Activated naive CD4-positive, alpha-beta T cell treated with anti-CD3 and anti-CD28 coated beads, Interleukin-2, amount 50 U/mL, for 24 hours (primary cell): Measurements from ENCODE around the gene PRKAR1B.
"Not testable (repeated sequence)": the region's sequence is repeated elsewhere in the genome, so short reads cannot be mapped to it uniquely, and the experiment has no call there.

Experiments
- H3K27ac Mint-ChIP-seq: one replicate; pipeline ENCODE4 v1.8.0; 2021; ENCODE audit warnings: mild to moderate bottlenecking, mixed read lengths
- H3K27me3 Mint-ChIP-seq: one replicate; pipeline ENCODE4 v1.8.0; 2021; ENCODE audit warnings: mixed read lengths
- H3K36me3 Mint-ChIP-seq: one replicate; pipeline ENCODE4 v1.8.0; 2021; ENCODE audit warnings: mixed read lengths
- H3K4me1 Mint-ChIP-seq: one replicate; pipeline ENCODE4 v1.8.0; 2021; ENCODE audit warnings: mixed read lengths
- H3K4me3 Mint-ChIP-seq: one replicate; pipeline ENCODE4 v1.8.0; 2021; ENCODE audit warnings: mild to moderate bottlenecking, mixed read lengths
- H3K9me3 Mint-ChIP-seq: one replicate; pipeline ENCODE4 v1.8.0; 2021; ENCODE audit warnings: mixed read lengths

PRKAR1B gene

GRCh38 chr7:763762-764161 is 36.7 kb upstream of the PRKAR1B start:
- H3K4me1 Mint-ChIP-seq = no peaks in the 10 kb centered on the region
- H3K4me3 Mint-ChIP-seq = no peak overlapping the region
- H3K9me3 Mint-ChIP-seq = no peaks in the 10 kb centered on the region
- H3K27ac Mint-ChIP-seq = no peak overlapping the region
- peaks cover 12% of the 10 kb centered on the region for H3K36me3 Mint-ChIP-seq
- H3K27me3 Mint-ChIP-seq = no peaks in the 10 kb centered on the region

- H3K36me3 Mint-ChIP-seq = peaks cover 16% of the 10 kb centered on the region
Measured at GRCh38 chr7:762885-763284, 35.8 kb upstream of the PRKAR1B start.

DNA sequence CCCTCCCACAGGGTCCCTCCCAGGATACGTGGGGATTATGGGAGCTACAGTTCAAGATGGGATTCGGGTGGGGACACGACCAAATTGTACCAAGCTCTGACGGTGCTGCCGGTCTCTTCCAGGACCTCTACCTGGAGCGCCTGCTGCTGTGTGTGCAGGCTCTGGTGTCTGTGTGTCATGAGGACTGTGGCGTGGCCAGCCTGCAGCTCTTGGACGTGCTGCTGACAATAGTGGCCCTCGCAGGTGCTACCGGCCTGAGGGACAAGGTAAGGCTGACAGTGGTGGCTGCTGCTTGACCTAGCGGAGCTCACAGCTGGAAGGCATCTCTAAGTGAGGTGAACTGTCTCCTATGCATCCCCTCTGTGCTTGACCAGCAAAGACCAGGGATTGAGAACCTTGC is 34.5 kb upstream of the PRKAR1B start:
- H3K4me1 Mint-ChIP-seq = no peaks in the 10 kb centered on the region
- H3K27me3 Mint-ChIP-seq = no peaks in the 10 kb centered on the region
- no peak overlapping the region for H3K4me3 Mint-ChIP-seq
- no peaks in the 10 kb centered on the region for H3K9me3 Mint-ChIP-seq
- no peak overlapping the region for H3K27ac Mint-ChIP-seq
- peaks cover 15% of the 10 kb centered on the region for H3K36me3 Mint-ChIP-seq

More at GRCh38 chr7:762885-763284, 35.8 kb upstream of the PRKAR1B start:
- Mint-ChIP-seq H3K9me3 (no peaks in the 10 kb centered on the region), H3K4me1 (no peaks in the 10 kb centered on the region), H3K4me3 (no peak overlapping the region), H3K27me3 (no peaks in the 10 kb centered on the region), H3K27ac (no peak overlapping the region)

GRCh38 chr7:761101-761500 is 34.0 kb upstream of the PRKAR1B start:
- no peak overlapping the region for H3K27ac Mint-ChIP-seq
- H3K36me3 Mint-ChIP-seq = peaks cover 11% of the 10 kb centered on the region
- no peaks in the 10 kb centered on the region for H3K9me3 Mint-ChIP-seq
- no peaks in the 10 kb centered on the region for H3K27me3 Mint-ChIP-seq
- no peak overlapping the region for H3K4me3 Mint-ChIP-seq
- H3K4me1 Mint-ChIP-seq = no peaks in the 10 kb centered on the region

- no peak overlapping the region for H3K4me3 Mint-ChIP-seq
- no peaks in the 10 kb centered on the region for H3K9me3 Mint-ChIP-seq
- H3K27ac Mint-ChIP-seq = no peak overlapping the region
- peaks cover 11% of the 10 kb centered on the region for H3K36me3 Mint-ChIP-seq
- H3K27me3 Mint-ChIP-seq = no peaks in the 10 kb centered on the region
- no peaks in the 10 kb centered on the region for H3K4me1 Mint-ChIP-seq
Measured at GRCh38 chr7:760006-760405, 32.9 kb upstream of the PRKAR1B start.

- Mint-ChIP-seq H3K36me3 (peaks cover 13% of the 10 kb centered on the region), H3K4me1 (no peaks in the 10 kb centered on the region), H3K9me3 (no peaks in the 10 kb centered on the region), H3K4me3 (no peak overlapping the region), H3K27ac (no peak overlapping the region), H3K27me3 (no peaks in the 10 kb centered on the region)
Measured at GRCh38 chr7:759569-759968, 32.5 kb upstream of the PRKAR1B start.

DNA sequence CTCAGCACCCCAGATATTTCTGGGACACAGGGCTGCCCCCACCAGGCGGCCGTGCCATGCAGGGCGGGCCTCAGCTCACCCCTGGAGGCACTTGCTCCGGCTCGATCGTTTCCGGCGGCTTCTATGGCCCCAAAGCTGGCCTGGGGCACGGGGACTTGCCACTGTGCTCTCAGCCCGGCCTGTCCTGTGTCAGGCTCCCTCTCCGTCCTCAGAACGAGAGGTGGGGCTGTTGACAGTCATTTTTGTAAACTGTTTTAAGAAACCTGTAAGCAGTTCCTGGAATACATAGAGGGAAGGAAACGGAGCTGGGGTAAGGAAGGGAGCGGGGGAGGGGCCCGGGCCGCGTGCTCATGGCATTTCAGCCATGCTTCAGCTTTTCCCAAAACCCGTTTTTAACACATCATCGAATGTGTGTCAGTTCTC is 30.7 kb upstream of the PRKAR1B start:
- H3K4me3 Mint-ChIP-seq = no peak overlapping the region
- no peaks in the 10 kb centered on the region for H3K27me3 Mint-ChIP-seq
- H3K9me3 Mint-ChIP-seq = no peaks in the 10 kb centered on the region
- H3K36me3 Mint-ChIP-seq = peaks cover 16% of the 10 kb centered on the region
- no peak overlapping the region for H3K27ac Mint-ChIP-seq
- H3K4me1 Mint-ChIP-seq = no peaks in the 10 kb centered on the region

- H3K27ac Mint-ChIP-seq = no peak overlapping the region
- H3K9me3 Mint-ChIP-seq = no peaks in the 10 kb centered on the region
- peaks cover 18% of the 10 kb centered on the region for H3K36me3 Mint-ChIP-seq
- H3K27me3 Mint-ChIP-seq = no peaks in the 10 kb centered on the region
- no peak overlapping the region for H3K4me3 Mint-ChIP-seq
- H3K4me1 Mint-ChIP-seq = no peaks in the 10 kb centered on the region
Measured at GRCh38 chr7:756928-757560, 30.0 kb upstream of the PRKAR1B start.

DNA sequence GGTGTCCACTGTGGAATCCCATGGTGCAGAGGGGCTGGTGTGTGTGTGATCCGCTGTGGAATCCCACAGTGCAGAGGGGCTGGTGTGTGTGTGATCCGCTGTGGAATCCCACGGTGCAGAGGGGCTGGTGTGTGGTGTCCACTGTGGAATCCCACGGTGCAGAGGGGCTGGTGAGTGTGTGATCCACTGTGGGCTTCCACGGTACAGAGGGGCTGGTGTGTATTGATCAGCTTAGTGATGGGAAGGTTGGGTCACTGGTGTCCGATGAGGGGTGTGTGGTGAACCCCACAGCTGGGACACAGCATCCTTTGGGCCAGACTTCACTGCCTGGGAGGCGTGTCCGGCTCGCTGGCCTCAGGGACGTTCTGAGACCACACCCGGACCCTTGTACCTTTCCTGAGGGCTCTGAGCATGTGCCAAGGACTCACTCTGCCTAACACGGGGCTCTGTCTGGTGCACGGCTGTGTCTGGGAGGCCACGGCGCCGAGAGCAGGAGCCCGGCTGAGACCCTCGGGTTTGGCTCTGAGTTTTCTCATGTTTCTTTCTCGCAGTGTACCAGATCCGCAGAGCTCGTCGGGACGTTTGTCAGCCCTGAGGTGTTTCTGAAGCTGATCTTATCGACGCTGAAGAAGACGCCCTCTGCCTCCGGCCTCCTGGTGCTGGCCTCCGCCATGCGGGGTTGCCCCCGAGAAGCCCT is 29.3 kb upstream of the PRKAR1B start:
- Mint-ChIP-seq H3K4me1 (no peaks in the 10 kb centered on the region), H3K36me3 (peaks cover 18% of the 10 kb centered on the region), H3K4me3 (no peak overlapping the region), H3K27me3 (no peaks in the 10 kb centered on the region), H3K27ac (no peak overlapping the region), H3K9me3 (no peaks in the 10 kb centered on the region)

GRCh38 chr7:755413-755805 is 28.3 kb upstream of the PRKAR1B start:
- H3K4me3 Mint-ChIP-seq = no peak overlapping the region
- H3K27ac Mint-ChIP-seq = no peak overlapping the region
- no peaks in the 10 kb centered on the region for H3K4me1 Mint-ChIP-seq
- H3K27me3 Mint-ChIP-seq = no peaks in the 10 kb centered on the region
- H3K36me3 Mint-ChIP-seq = peaks cover 16% of the 10 kb centered on the region
- H3K9me3 Mint-ChIP-seq = no peaks in the 10 kb centered on the region

DNA sequence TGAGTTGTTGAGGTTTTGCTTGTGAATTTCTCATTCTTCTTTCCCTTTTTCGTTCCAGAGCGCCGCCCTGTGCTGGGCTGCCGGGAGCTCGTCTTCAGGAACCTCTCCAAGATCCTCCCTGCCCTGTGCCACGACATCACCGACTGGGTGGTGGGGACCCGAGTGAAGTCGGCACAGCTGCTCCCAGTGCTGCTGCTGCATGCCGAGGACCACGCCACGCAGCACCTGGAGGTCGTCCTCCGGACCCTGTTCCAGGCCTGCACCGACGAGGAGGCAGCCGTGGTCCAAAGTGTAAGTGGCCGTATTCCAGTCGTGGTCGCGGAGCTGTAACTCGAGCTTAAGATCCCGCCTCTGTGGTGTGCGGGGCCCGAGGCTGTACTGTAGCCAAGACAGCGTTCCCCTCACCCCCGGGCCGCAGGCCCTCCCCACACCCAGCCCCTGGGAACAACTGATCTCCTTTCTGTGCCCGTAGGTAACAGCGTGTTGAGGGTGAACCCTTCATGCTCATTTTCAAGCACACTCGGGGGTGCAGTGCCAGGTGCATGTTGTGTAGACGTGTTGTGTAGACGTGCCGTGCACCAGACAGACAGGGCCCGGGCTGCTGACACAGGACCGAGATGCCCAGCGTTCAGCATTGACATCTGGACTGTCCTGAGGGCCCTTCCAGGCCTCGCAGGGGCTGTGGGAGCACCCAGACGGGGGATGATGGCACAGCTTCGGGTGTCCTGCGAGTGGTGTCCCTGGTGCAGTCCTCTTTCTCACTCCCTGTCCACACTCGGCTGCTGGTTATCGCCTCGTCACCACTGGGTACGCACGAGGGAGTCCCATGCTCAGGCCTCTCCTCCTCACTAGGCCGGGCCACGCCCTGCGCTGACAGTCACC is 27.7 kb upstream of the PRKAR1B start:
- Mint-ChIP-seq H3K27ac (no peak overlapping the region), H3K9me3 (no peaks in the 10 kb centered on the region), H3K4me3 (no peak overlapping the region), H3K36me3 (peaks cover 15% of the 10 kb centered on the region), H3K27me3 (no peaks in the 10 kb centered on the region), H3K4me1 (no peaks in the 10 kb centered on the region)

DNA sequence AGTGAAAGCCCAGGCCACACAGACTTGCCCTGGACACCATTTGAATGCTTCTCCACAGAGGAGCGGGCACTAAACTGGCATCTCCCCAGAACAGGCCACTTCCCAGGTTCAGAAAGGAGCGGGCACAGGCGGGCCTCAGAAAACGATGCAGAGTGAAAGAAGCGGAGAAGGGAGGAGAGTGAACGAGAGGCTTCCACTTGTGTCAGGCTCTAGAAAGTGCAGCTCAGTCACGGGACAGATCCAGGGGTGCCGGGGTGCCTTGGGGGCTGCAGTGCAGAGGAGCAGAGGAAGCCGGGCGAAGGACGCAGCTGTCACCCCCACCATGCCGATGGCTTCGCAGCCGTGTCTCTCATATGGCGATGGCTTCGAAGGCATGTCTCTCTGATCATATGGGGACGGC is 26.1 kb upstream of the PRKAR1B start:
- no peak overlapping the region for H3K4me3 Mint-ChIP-seq
- H3K4me1 Mint-ChIP-seq = no peaks in the 10 kb centered on the region
- H3K27me3 Mint-ChIP-seq = no peaks in the 10 kb centered on the region
- peaks cover 10% of the 10 kb centered on the region for H3K36me3 Mint-ChIP-seq
- no peak overlapping the region for H3K27ac Mint-ChIP-seq
- H3K9me3 Mint-ChIP-seq = no peaks in the 10 kb centered on the region

DNA sequence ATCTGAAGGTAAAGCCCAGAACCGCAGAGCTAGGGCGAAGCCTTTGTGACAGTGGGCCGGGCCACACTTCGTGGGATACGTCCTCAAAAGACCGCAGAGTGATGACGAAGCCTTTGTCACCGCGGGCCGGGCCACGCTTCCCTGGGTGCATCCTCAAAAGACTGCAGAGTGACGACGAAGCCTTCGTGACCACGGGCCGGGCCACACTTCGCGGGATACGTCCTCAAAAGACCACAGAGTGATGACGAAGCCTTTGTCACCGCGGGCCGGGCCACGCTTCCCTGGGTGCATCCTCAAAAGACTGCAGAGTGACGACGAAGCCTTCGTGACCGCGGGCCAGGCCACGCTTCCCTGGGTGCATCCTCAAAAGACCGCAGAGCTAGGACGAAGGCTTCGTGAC is 25.2 kb upstream of the PRKAR1B start:
- H3K36me3 Mint-ChIP-seq, H3K9me3 Mint-ChIP-seq, H3K4me3 Mint-ChIP-seq, H3K27ac Mint-ChIP-seq, H3K27me3 Mint-ChIP-seq, H3K4me1 Mint-ChIP-seq: not testable (repeated sequence)

DNA sequence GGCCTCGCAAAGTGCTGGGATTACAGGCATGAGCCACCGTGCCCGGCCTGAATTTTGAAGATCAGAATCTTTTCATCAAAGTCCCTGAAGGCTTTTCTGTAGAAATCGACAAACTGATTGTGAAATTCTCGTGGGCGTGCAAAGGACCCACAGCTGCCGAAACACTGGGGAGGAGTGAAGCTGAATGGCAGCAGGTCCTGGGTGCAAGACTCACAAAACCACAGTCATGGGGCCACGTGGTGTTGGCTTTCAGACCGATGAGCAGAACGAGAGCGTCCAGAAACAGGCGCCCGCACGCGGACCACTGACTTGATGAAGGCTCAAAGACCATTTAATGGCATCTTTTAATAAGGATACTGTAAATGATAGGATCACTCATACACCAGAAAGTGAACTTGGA is 24.7 kb upstream of the PRKAR1B start:
- no peak overlapping the region for H3K27ac Mint-ChIP-seq
- H3K9me3 Mint-ChIP-seq = no peaks in the 10 kb centered on the region
- no peaks in the 10 kb centered on the region for H3K4me1 Mint-ChIP-seq
- peaks cover 7% of the 10 kb centered on the region for H3K36me3 Mint-ChIP-seq
- H3K4me3 Mint-ChIP-seq = no peak overlapping the region
- no peaks in the 10 kb centered on the region for H3K27me3 Mint-ChIP-seq

GRCh38 chr7:750111-750905 is 23.2 kb upstream of the PRKAR1B start:
- Mint-ChIP-seq H3K27me3 (no peaks in the 10 kb centered on the region), H3K9me3 (no peaks in the 10 kb centered on the region), H3K27ac (no peak overlapping the region), H3K4me3 (no peak overlapping the region), H3K36me3 (peaks cover 10% of the 10 kb centered on the region), H3K4me1 (no peaks in the 10 kb centered on the region)
